Naive B cell (primary cell): Measurements from ENCODE around the gene CTNS. TPM values are rescaled to one million over a fixed set of nuclear protein-coding genes. Genes with fewer than 3 reads are reported as not detected.
A peak's percentile ranks its signal among the peaks of the same experiment; 100 is the strongest.

Experiments
- ATAC-seq, 2 donors: fragments of 150-1000 bp; cut with Tn5 transposase; 2 replicates each; pipeline ENCODE4 v1.10.0; 2021; ENCODE audit warnings: low read depth in 2 of 2, mild to moderate bottlenecking in 2 of 2, moderate library complexity in 2 of 2
- DNase-seq: peaks from one replicate; pipeline ENCODE4 v3.0.0; 2022
- H3K27ac Mint-ChIP-seq, 6 donors: one replicate each; pipeline ENCODE4 v1.8.0; 2020 to 2022; ENCODE audit warnings: mild to moderate bottlenecking in 6 of 6, mixed read lengths in 6 of 6, moderate library complexity in 5 of 6, inconsistent platforms in 2 of 6
- H3K27me3 Mint-ChIP-seq, 3 donors: one replicate each; pipeline ENCODE4 v1.8.0; 2021 to 2022; ENCODE audit warnings: mixed read lengths in 3 of 3, mild to moderate bottlenecking in 1 of 3
- H3K36me3 Mint-ChIP-seq, 2 donors: one replicate each; pipeline ENCODE4 v1.8.0; 2020 to 2022; ENCODE audit warnings: mixed read lengths in 2 of 2, inconsistent platforms in 1 of 2, mild to moderate bottlenecking in 1 of 2
- H3K4me1 Mint-ChIP-seq, 3 donors: one replicate each; pipeline ENCODE4 v1.8.0; 2020 to 2022; ENCODE audit warnings: mixed read lengths in 3 of 3, inconsistent platforms in 1 of 3, mild to moderate bottlenecking in 1 of 3, moderate library complexity in 1 of 3
- H3K4me3 Mint-ChIP-seq, 8 donors: one replicate each; pipeline ENCODE4 v1.8.0; 2020 to 2022; ENCODE audit warnings: mild to moderate bottlenecking in 8 of 8, mixed read lengths in 8 of 8, moderate library complexity in 8 of 8, inconsistent platforms in 2 of 8
- H3K9me3 Mint-ChIP-seq, 7 donors: one replicate each; pipeline ENCODE4 v1.8.0; 2020 to 2022; ENCODE audit warnings: mixed read lengths in 7 of 7, mild to moderate bottlenecking in 5 of 7, inconsistent platforms in 2 of 7, moderate library complexity in 1 of 7
- polyA plus RNA-seq, 6 donors: library from polyadenylated mRNA; unstranded; fragments of 300-500 nt; fragmentation: Illumina TruSeq; gene quantifications; one replicate each; pipeline ENCODE4 v1.2.3, GENCODE V29; 2021; ENCODE audit warnings: low read depth in 6 of 6

The CTNS gene
- polyA plus RNA-seq, 6 donors from 2014 or later = 9.2 to 14.5 (median 10.2) TPM

GRCh38 chr17:3657588-3657869 is 21.0 kb downstream of the CTNS start:
- ATAC-seq (no peak), DNase-seq (no peak)
- Mint-ChIP-seq H3K9me3 (no peaks in the 10 kb centered on the region), H3K27ac (no peak overlapping the region), H3K27me3 (no peaks in the 10 kb centered on the region), H3K36me3 (no peaks in the 10 kb centered on the region), H3K4me1 (peaks cover 0 to 5% (median 5%) of the 10 kb centered on the region in 3 donors), H3K4me3 (no peak overlapping the region)

- DNase-seq (no peak), ATAC-seq (no peak)
- H3K4me3 Mint-ChIP-seq = peak overlapping the region in 1 of 8 donors; percentile 16
- H3K4me1 Mint-ChIP-seq = peaks cover 0 to 5% (median 5%) of the 10 kb centered on the region in 3 donors
- H3K36me3 Mint-ChIP-seq = no peaks in the 10 kb centered on the region
- H3K27me3 Mint-ChIP-seq = no peaks in the 10 kb centered on the region
- peak overlapping the region in 1 of 6 donors; percentile 27 for H3K27ac Mint-ChIP-seq
- no peaks in the 10 kb centered on the region for H3K9me3 Mint-ChIP-seq
Observed at GRCh38 chr17:3657874-3658783, 21.6 kb downstream of the CTNS start.

GRCh38 chr17:3658784-3659449 is 22.4 kb downstream of the CTNS start:
- no peak for DNase-seq
- no peak for ATAC-seq
- H3K9me3 Mint-ChIP-seq = no peaks in the 10 kb centered on the region
- H3K4me3 Mint-ChIP-seq = no peak overlapping the region
- H3K4me1 Mint-ChIP-seq = peaks cover 0 to 5% (median 5%) of the 10 kb centered on the region in 3 donors
- H3K36me3 Mint-ChIP-seq = no peaks in the 10 kb centered on the region
- H3K27me3 Mint-ChIP-seq = no peaks in the 10 kb centered on the region
- H3K27ac Mint-ChIP-seq = peak overlapping the region in 1 of 6 donors; percentile 56

- no peaks in the 10 kb centered on the region for H3K36me3 Mint-ChIP-seq
- H3K4me1 Mint-ChIP-seq = peaks cover 0 to 5% (median 5%) of the 10 kb centered on the region in 3 donors
- H3K27ac Mint-ChIP-seq = peak overlapping the region in 2 of 6 donors; percentile 12 to 57
- no peaks in the 10 kb centered on the region for H3K9me3 Mint-ChIP-seq
- DNase-seq = no peak
- H3K4me3 Mint-ChIP-seq = no peak overlapping the region
- ATAC-seq = no peak
- H3K27me3 Mint-ChIP-seq = no peaks in the 10 kb centered on the region
Observed at GRCh38 chr17:3659541-3660111, 23.1 kb downstream of the CTNS start.

- H3K36me3 Mint-ChIP-seq = no peaks in the 10 kb centered on the region
- no peaks in the 10 kb centered on the region for H3K27me3 Mint-ChIP-seq
- peak overlapping the region in 1 of 6 donors; percentile 27 for H3K27ac Mint-ChIP-seq
- H3K4me3 Mint-ChIP-seq = no peak overlapping the region
- H3K9me3 Mint-ChIP-seq = no peaks in the 10 kb centered on the region
- ATAC-seq (no peak), DNase-seq (no peak)
- peaks cover 0 to 5% (median 5%) of the 10 kb centered on the region in 3 donors for H3K4me1 Mint-ChIP-seq
Observed at GRCh38 chr17:3660311-3660891, 23.8 kb downstream of the CTNS start.

- no peaks in the 10 kb centered on the region for H3K9me3 Mint-ChIP-seq
- H3K27ac Mint-ChIP-seq = peak overlapping the region in 1 of 6 donors; percentile 71
Observed at GRCh38 chr17:3663102-3664011, 26.8 kb downstream of the CTNS start.

GRCh38 chr17:3665834-3666233 is 29.3 kb downstream of the CTNS start:
- Mint-ChIP-seq H3K27ac (peak overlapping the region in 1 of 6 donors; percentile 84), H3K4me1 (peaks cover 15 to 26% (median 22%) of the 10 kb centered on the region in 3 donors), H3K9me3 (no peaks in the 10 kb centered on the region), H3K4me3 (peak overlapping the region in 5 of 8 donors; percentile 59 to 98 (median 78)), H3K36me3 (no peaks in the 10 kb centered on the region), H3K27me3 (no peaks in the 10 kb centered on the region)
- ATAC-seq = no peak
- no peak for DNase-seq

More at GRCh38 chr17:3663102-3664011, 26.8 kb downstream of the CTNS start:
- DNase-seq = no peak
- Mint-ChIP-seq H3K27me3 (no peaks in the 10 kb centered on the region), H3K4me1 (peaks cover 11 to 16% (median 15%) of the 10 kb centered on the region in 3 donors), H3K4me3 (no peak overlapping the region), H3K36me3 (no peaks in the 10 kb centered on the region)
- no peak for ATAC-seq

GRCh38 chr17:3666516-3666915 is 30.0 kb downstream of the CTNS start:
- peaks cover 16 to 33% (median 24%) of the 10 kb centered on the region in 3 donors for H3K4me1 Mint-ChIP-seq
- no peaks in the 10 kb centered on the region for H3K36me3 Mint-ChIP-seq
- ATAC-seq = no peak
- no peaks in the 10 kb centered on the region for H3K27me3 Mint-ChIP-seq
- no peak for DNase-seq
- H3K27ac Mint-ChIP-seq = peak overlapping the region in 3 of 6 donors; percentile 26 to 84 (median 49)
- H3K4me3 Mint-ChIP-seq = peak overlapping the region in 7 of 8 donors; percentile 10 to 98 (median 79)
- no peaks in the 10 kb centered on the region for H3K9me3 Mint-ChIP-seq

- Mint-ChIP-seq H3K27ac (peak overlapping the region in 4 of 6 donors; percentile 67 to 77 (median 71)), H3K27me3 (no peaks in the 10 kb centered on the region), H3K36me3 (no peaks in the 10 kb centered on the region), H3K4me1 (peaks cover 20 to 40% (median 33%) of the 10 kb centered on the region in 3 donors), H3K9me3 (no peaks in the 10 kb centered on the region), H3K4me3 (peak overlapping the region; percentile 81 to 98 (median 93))
- ATAC-seq (no peak), DNase-seq (no peak)
Observed at GRCh38 chr17:3667366-3668278, 31.1 kb downstream of the CTNS start.

GRCh38 chr17:3668279-3669084 is 31.9 kb downstream of the CTNS start, which contains the start of the genes EMC6 and TAX1BP3:
TSS of gene EMC6 (plus strand) at chr17:3668812. CDS start at chr17:3669147, 335 bp downstream.
TSS of gene TAX1BP3 (minus strand) at chr17:3668578. CDS start at chr17:3668526, 52 bp downstream.
- ATAC-seq (peak; percentile 92 to 95), DNase-seq (peak; percentile 100)
- Mint-ChIP-seq H3K36me3 (no peaks in the 10 kb centered on the region), H3K4me3 (peak within 1 kb of the TSS; percentile 91 to 98 (median 94)), H3K27me3 (no peaks in the 10 kb centered on the region), H3K9me3 (no peaks in the 10 kb centered on the region), H3K4me1 (peaks cover 20 to 41% (median 40%) of the 10 kb centered on the region in 3 donors), H3K27ac (peak within 1 kb of the TSS; percentile 84 to 96 (median 93))

- Mint-ChIP-seq H3K9me3 (no peaks in the 10 kb centered on the region), H3K4me1 (peaks cover 20 to 41% (median 40%) of the 10 kb centered on the region in 3 donors), H3K27me3 (no peaks in the 10 kb centered on the region), H3K4me3 (peak overlapping the region; percentile 91 to 98 (median 94)), H3K36me3 (no peaks in the 10 kb centered on the region), H3K27ac (peak overlapping the region in 5 of 6 donors; percentile 91 to 96 (median 95))
- DNase-seq (no peak), ATAC-seq (no peak)
Observed at GRCh38 chr17:3669085-3669347, 32.5 kb downstream of the CTNS start.
